ENCODE results near the gene KCNQ4.

Gene KCNQ4

DNA sequence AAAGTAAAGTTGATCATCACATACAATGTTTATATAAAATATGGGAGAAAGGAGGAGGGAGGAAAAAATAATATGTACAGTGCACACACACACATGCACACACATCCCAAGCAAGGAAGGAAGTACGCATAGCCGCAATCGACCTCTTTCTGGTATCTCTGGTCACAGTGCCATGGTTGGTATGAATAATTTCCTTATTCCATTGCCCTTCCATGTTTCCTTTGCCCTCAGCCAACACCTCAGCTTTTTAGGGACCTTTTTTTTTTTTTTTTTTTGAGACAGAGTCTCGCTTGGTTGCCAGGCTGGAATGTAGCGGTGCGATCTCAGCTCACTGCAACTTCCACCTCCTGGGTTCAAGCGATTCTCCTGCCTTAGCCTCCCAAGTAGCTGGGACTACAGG, 58.0 kb downstream of the KCNQ4 start:
- TF ChIP-seq TCF4 (CRISPR knock-in tag; IDR thresholded peaks at IDR 0.05; ENCODE audit: borderline replicate concordance) (no peak), ESRRG (CRISPR knock-in tag; IDR thresholded peaks at IDR 0.05) (no peak)
- TF ChIP-seq, protein P1, sequence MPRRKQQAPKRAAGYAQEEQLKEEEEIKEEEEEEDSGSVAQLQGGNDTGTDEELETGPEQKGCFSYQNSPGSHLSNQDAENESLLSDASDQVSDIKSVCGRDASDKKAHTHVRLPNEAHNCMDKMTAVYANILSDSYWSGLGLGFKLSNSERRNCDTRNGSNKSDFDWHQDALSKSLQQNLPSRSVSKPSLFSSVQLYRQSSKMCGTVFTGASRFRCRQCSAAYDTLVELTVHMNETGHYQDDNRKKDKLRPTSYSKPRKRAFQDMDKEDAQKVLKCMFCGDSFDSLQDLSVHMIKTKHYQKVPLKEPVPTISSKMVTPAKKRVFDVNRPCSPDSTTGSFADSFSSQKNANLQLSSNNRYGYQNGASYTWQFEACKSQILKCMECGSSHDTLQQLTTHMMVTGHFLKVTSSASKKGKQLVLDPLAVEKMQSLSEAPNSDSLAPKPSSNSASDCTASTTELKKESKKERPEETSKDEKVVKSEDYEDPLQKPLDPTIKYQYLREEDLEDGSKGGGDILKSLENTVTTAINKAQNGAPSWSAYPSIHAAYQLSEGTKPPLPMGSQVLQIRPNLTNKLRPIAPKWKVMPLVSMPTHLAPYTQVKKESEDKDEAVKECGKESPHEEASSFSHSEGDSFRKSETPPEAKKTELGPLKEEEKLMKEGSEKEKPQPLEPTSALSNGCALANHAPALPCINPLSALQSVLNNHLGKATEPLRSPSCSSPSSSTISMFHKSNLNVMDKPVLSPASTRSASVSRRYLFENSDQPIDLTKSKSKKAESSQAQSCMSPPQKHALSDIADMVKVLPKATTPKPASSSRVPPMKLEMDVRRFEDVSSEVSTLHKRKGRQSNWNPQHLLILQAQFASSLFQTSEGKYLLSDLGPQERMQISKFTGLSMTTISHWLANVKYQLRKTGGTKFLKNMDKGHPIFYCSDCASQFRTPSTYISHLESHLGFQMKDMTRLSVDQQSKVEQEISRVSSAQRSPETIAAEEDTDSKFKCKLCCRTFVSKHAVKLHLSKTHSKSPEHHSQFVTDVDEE (CRISPR knock-in tag; IDR thresholded peaks at IDR 0.05), result no peak
- ATAC-seq, result no peak

- no peak for ATAC-seq
- no peak for TF ChIP-seq ZFP30 (CRISPR knock-in tag; IDR thresholded peaks at IDR 0.05)
- no peak for TF ChIP-seq ZFP3 (CRISPR knock-in tag; IDR thresholded peaks at IDR 0.05)
- no peak for TF ChIP-seq CSDC2 (CRISPR knock-in tag; IDR thresholded peaks at IDR 0.05)
- no peak for TF ChIP-seq ISL1 (CRISPR knock-in tag; IDR thresholded peaks at IDR 0.05)
- no peak for TF ChIP-seq PATZ1 (CRISPR knock-in tag; IDR thresholded peaks at IDR 0.05; ENCODE audit: borderline replicate concordance)
- TF ChIP-seq ESRRG (CRISPR knock-in tag; IDR thresholded peaks at IDR 0.05), result no peak
- TF ChIP-seq GLIS3 (CRISPR knock-in tag; IDR thresholded peaks at IDR 0.05), result no peak
- TF ChIP-seq PPARA (CRISPR knock-in tag; IDR thresholded peaks at IDR 0.05; ENCODE audit: borderline replicate concordance), result no peak
- no peak for TF ChIP-seq BACH2 (CRISPR knock-in tag; IDR thresholded peaks at IDR 0.05; ENCODE audit: borderline replicate concordance)
- TF ChIP-seq TCF4 (CRISPR knock-in tag; IDR thresholded peaks at IDR 0.05; ENCODE audit: borderline replicate concordance), result no peak
- TF ChIP-seq ZNF70 (CRISPR knock-in tag; IDR thresholded peaks at IDR 0.05), result no peak
- TF ChIP-seq, protein P1 (CRISPR knock-in tag; IDR thresholded peaks at IDR 0.05), result no peak
- no peak for TF ChIP-seq ZNF8 (CRISPR knock-in tag; IDR thresholded peaks at IDR 0.05)
- no peak for TF ChIP-seq CREB5 (CRISPR knock-in tag; IDR thresholded peaks at IDR 0.05; ENCODE audit: low read depth)
- TF ChIP-seq TOX (CRISPR knock-in tag; IDR thresholded peaks at IDR 0.05; ENCODE audit: borderline replicate concordance), result no peak
- no peak for TF ChIP-seq OSR1 (CRISPR knock-in tag; IDR thresholded peaks at IDR 0.05)
- TF ChIP-seq, protein P2, sequence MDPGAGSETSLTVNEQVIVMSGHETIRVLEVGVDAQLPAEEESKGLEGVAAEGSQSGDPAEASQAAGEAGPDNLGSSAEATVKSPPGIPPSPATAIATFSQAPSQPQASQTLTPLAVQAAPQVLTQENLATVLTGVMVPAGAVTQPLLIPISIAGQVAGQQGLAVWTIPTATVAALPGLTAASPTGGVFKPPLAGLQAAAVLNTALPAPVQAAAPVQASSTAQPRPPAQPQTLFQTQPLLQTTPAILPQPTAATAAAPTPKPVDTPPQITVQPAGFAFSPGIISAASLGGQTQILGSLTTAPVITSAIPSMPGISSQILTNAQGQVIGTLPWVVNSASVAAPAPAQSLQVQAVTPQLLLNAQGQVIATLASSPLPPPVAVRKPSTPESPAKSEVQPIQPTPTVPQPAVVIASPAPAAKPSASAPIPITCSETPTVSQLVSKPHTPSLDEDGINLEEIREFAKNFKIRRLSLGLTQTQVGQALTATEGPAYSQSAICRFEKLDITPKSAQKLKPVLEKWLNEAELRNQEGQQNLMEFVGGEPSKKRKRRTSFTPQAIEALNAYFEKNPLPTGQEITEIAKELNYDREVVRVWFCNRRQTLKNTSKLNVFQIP (CRISPR knock-in tag; IDR thresholded peaks at IDR 0.05; ENCODE audit: borderline replicate concordance, low read depth), result no peak
- no peak for TF ChIP-seq ZC3H10 (CRISPR knock-in tag; IDR thresholded peaks at IDR 0.05)
These were observed 58.6 kb downstream of the KCNQ4 start for GRCh38 chr1:40842207-40842606.

DNA sequence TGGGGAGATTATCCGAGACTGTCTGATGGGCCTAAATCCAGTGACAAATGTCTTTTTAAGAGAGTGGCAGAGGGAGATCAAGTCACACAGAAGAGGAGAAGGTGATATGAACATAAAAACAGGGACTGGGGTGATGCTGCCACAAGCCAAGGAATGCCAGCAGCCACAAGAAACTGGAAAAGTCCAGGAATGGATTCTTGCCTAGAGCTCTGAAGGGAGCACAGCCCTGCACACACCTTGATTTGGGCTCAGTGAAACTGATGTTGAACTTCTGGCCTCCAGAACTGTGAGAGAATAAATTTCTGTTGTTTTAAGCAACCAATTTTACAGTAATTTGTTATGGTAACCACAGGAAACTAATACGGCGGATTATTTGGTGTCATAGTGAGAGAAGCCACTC, 59.1 kb downstream of the KCNQ4 start:
- no peak for TF ChIP-seq SNAI2 (CRISPR knock-in tag; IDR thresholded peaks at IDR 0.05)
- no peak for TF ChIP-seq RARB (CRISPR knock-in tag; IDR thresholded peaks at IDR 0.05)
- no peak for TF ChIP-seq ISL1 (CRISPR knock-in tag; IDR thresholded peaks at IDR 0.05)
- no peak for TF ChIP-seq OSR1 (CRISPR knock-in tag; IDR thresholded peaks at IDR 0.05)
- no peak for TF ChIP-seq ZC3H10 (CRISPR knock-in tag; IDR thresholded peaks at IDR 0.05)
- no peak for TF ChIP-seq ZFP3 (CRISPR knock-in tag; IDR thresholded peaks at IDR 0.05)
- TF ChIP-seq TOX (CRISPR knock-in tag; IDR thresholded peaks at IDR 0.05; ENCODE audit: borderline replicate concordance), result no peak
- TF ChIP-seq GLIS3 (CRISPR knock-in tag; IDR thresholded peaks at IDR 0.05), result no peak
- TF ChIP-seq TCF4 (CRISPR knock-in tag; IDR thresholded peaks at IDR 0.05; ENCODE audit: borderline replicate concordance), result no peak
- TF ChIP-seq, protein P2 (CRISPR knock-in tag; IDR thresholded peaks at IDR 0.05; ENCODE audit: borderline replicate concordance, low read depth), result no peak
- TF ChIP-seq, protein P3, sequence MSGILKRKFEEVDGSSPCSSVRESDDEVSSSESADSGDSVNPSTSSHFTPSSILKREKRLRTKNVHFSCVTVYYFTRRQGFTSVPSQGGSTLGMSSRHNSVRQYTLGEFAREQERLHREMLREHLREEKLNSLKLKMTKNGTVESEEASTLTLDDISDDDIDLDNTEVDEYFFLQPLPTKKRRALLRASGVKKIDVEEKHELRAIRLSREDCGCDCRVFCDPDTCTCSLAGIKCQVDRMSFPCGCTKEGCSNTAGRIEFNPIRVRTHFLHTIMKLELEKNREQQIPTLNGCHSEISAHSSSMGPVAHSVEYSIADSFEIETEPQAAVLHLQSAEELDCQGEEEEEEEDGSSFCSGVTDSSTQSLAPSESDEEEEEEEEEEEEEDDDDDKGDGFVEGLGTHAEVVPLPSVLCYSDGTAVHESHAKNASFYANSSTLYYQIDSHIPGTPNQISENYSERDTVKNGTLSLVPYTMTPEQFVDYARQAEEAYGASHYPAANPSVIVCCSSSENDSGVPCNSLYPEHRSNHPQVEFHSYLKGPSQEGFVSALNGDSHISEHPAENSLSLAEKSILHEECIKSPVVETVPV (CRISPR knock-in tag; IDR thresholded peaks at IDR 0.05), result no peak
- no peak for TF ChIP-seq ZNF8 (CRISPR knock-in tag; IDR thresholded peaks at IDR 0.05)
- no peak for TF ChIP-seq ZNF565 (CRISPR knock-in tag; conservative IDR thresholded peaks at IDR 0.05; ENCODE audit: low read depth)
- TF ChIP-seq CSDC2 (CRISPR knock-in tag; IDR thresholded peaks at IDR 0.05), result no peak
- ATAC-seq, result no peak
